Nephron progenitor cell (in vitro differentiated cells): ENCODE data around the gene EPN3.

Source experiments
- DNase-seq: peaks from one replicate; pipeline ENCODE4 v3.0.0; 2021
- H3K27ac Mint-ChIP-seq: 2 replicates; pipeline ENCODE4 v1.8.0; 2021; ENCODE audit warnings: mild to moderate bottlenecking, moderate library complexity, mixed read lengths
- H3K27me3 Mint-ChIP-seq: 2 replicates; pipeline ENCODE4 v1.8.0; 2021; ENCODE audit warnings: mild to moderate bottlenecking, low read depth, mixed read lengths; ENCODE audit not compliant: poor library complexity
- H3K36me3 Mint-ChIP-seq: 2 replicates; pipeline ENCODE4 v1.8.0; 2021; ENCODE audit warnings: low read depth, mixed read lengths
- H3K4me1 Mint-ChIP-seq: 2 replicates; pipeline ENCODE4 v1.8.0; 2021; ENCODE audit warnings: mixed read lengths
- H3K4me3 Mint-ChIP-seq: 2 replicates; pipeline ENCODE4 v1.8.0; 2021; ENCODE audit warnings: mild to moderate bottlenecking, moderate library complexity, mixed read lengths
- H3K9me3 Mint-ChIP-seq: 2 replicates; pipeline ENCODE4 v1.8.0; 2021; ENCODE audit warnings: mild to moderate bottlenecking, moderate library complexity, mixed read lengths
- CTCF ChIP-seq: fragments of 200-600 bp; sonication (generic); IDR thresholded peaks from 2 replicates; pipeline ENCODE4 v1.5.0; 2021; ENCODE audit warnings: antibody characterized with exemption

EPN3 gene

GRCh38 chr17:50547035-50547735 lies 14.7 kb downstream of the EPN3 start, which contains the start of gene SPATA20:
TSS of gene SPATA20 (plus strand) at chr17:50547174. CDS start at chr17:50547209, 35 bp downstream.
- H3K4me1 Mint-ChIP-seq, result peaks cover 36% of the 10 kb centered on the region
- H3K4me3 Mint-ChIP-seq, result peak within 1 kb of the TSS; percentile 77
- no peak within 1 kb of the TSS for H3K27ac Mint-ChIP-seq
- peak; percentile 92 for DNase-seq
- peaks cover 20% of the 10 kb centered on the region for H3K27me3 Mint-ChIP-seq
- H3K9me3 Mint-ChIP-seq, result no peaks in the 10 kb centered on the region
- no peaks in the 10 kb centered on the region for H3K36me3 Mint-ChIP-seq
- peak; percentile 96 for TF ChIP-seq CTCF

GRCh38 chr17:50547736-50548083 lies 15.2 kb downstream of the EPN3 start:
- H3K27me3 Mint-ChIP-seq, result peaks cover 25% of the 10 kb centered on the region
- no peak for TF ChIP-seq CTCF
- H3K4me3 Mint-ChIP-seq, result peak overlapping the region; percentile 77
- H3K36me3 Mint-ChIP-seq, result no peaks in the 10 kb centered on the region
- DNase-seq, result no peak
- H3K9me3 Mint-ChIP-seq, result no peaks in the 10 kb centered on the region
- peaks cover 30% of the 10 kb centered on the region for H3K4me1 Mint-ChIP-seq
- no peak overlapping the region for H3K27ac Mint-ChIP-seq

GRCh38 chr17:50548831-50549230 lies 16.3 kb downstream of the EPN3 start:
- H3K9me3 Mint-ChIP-seq, result no peaks in the 10 kb centered on the region
- H3K36me3 Mint-ChIP-seq, result no peaks in the 10 kb centered on the region
- no peak overlapping the region for H3K4me3 Mint-ChIP-seq
- no peak for DNase-seq
- no peak overlapping the region for H3K27ac Mint-ChIP-seq
- H3K27me3 Mint-ChIP-seq, result peaks cover 30% of the 10 kb centered on the region
- TF ChIP-seq CTCF, result no peak
- H3K4me1 Mint-ChIP-seq, result peaks cover 19% of the 10 kb centered on the region

GRCh38 chr17:50549256-50549941 lies 16.9 kb downstream of the EPN3 start:
- Mint-ChIP-seq H3K9me3 (no peaks in the 10 kb centered on the region), H3K27me3 (peaks cover 31% of the 10 kb centered on the region), H3K4me1 (peaks cover 14% of the 10 kb centered on the region), H3K4me3 (no peak overlapping the region), H3K36me3 (no peaks in the 10 kb centered on the region), H3K27ac (no peak overlapping the region)
- TF ChIP-seq CTCF, result no peak
- no peak for DNase-seq

GRCh38 chr17:50549969-50550368 lies 17.4 kb downstream of the EPN3 start:
- H3K36me3 Mint-ChIP-seq, result no peaks in the 10 kb centered on the region
- no peak for TF ChIP-seq CTCF
- H3K4me1 Mint-ChIP-seq, result peaks cover 16% of the 10 kb centered on the region
- peaks cover 35% of the 10 kb centered on the region for H3K27me3 Mint-ChIP-seq
- no peak for DNase-seq
- H3K4me3 Mint-ChIP-seq, result no peak overlapping the region
- no peaks in the 10 kb centered on the region for H3K9me3 Mint-ChIP-seq
- H3K27ac Mint-ChIP-seq, result no peak overlapping the region
